GM23338 (cell line): ENCODE measurements around the gene TMEM175. TPM values are rescaled to one million over a fixed set of nuclear protein-coding genes. Genes with fewer than 3 reads are reported as not detected.

Experiments
- ATAC-seq: fragments of 200-7000 bp; cut with Tn5 transposase; 3 replicates; pipeline ENCODE4 v1.9.1; 2020
- DNase-seq: peaks from one replicate; pipeline ENCODE4 v3.0.0-alpha.2; 2015; ENCODE audit warnings: low spot score
- H2AFZ ChIP-seq: fragments of 200-600 bp; sonication (generic); 2 replicates; pipeline ENCODE4 v1.8.0; 2016; ENCODE audit warnings: antibody characterized with exemption, mild to moderate bottlenecking, moderate library complexity
- H3F3A ChIP-seq: fragments of 200-600 bp; sonication (generic); replicated peaks from 2 replicates; pipeline ENCODE4 v1.8.0; 2017; ENCODE audit warnings: antibody characterized with exemption, mixed run types, low read depth
- H3K27ac ChIP-seq: fragments of 200-600 bp; sonication (generic); 2 replicates; pipeline ENCODE4 v1.6.1; 2016; ENCODE audit warnings: low read depth
- H3K27me3 ChIP-seq: fragments of 200-600 bp; sonication (generic); 2 replicates; pipeline ENCODE4 v1.8.0; 2016; ENCODE audit warnings: mild to moderate bottlenecking, mixed run types, moderate library complexity; ENCODE audit not compliant: insufficient read depth
- H3K36me3 ChIP-seq: fragments of 200-600 bp; sonication (generic); 2 replicates; pipeline ENCODE4 v1.8.0; 2016; ENCODE audit warnings: mild to moderate bottlenecking; ENCODE audit not compliant: insufficient read depth
- H3K4me1 ChIP-seq: fragments of 200-600 bp; sonication (generic); 2 replicates; pipeline ENCODE4 v1.8.0; 2016; ENCODE audit warnings: mild to moderate bottlenecking, moderate library complexity; ENCODE audit not compliant: insufficient read depth
- H3K4me2 ChIP-seq: fragments of 200-600 bp; sonication (generic); 2 replicates; pipeline ENCODE4 v1.7.1; 2017; ENCODE audit warnings: mixed run types
- H3K4me3 ChIP-seq: fragments of 200-600 bp; sonication (generic); 2 replicates; pipeline ENCODE4 v1.6.1; 2016; ENCODE audit warnings: mixed run types
- H3K79me2 ChIP-seq: fragments of 200-600 bp; sonication (generic); replicated peaks from 2 replicates; pipeline ENCODE4 v1.8.0; 2017; ENCODE audit warnings: mild to moderate bottlenecking; ENCODE audit not compliant: insufficient read depth
- H3K9me2 ChIP-seq: fragments of 200-600 bp; sonication (generic); 2 replicates; pipeline ENCODE4 v1.8.0; 2017; ENCODE audit not compliant: insufficient read depth
- H4K20me1 ChIP-seq: fragments of 200-600 bp; sonication (generic); replicated peaks from 2 replicates; pipeline ENCODE4 v1.8.0; 2017; ENCODE audit warnings: mild to moderate bottlenecking; ENCODE audit not compliant: insufficient read depth
- H3K27ac Mint-ChIP-seq: 2 replicates; pipeline ENCODE4 v1.8.0; 2020; ENCODE audit warnings: inconsistent platforms, mild to moderate bottlenecking, moderate library complexity, mixed read lengths
- H3K27me3 Mint-ChIP-seq: 3 replicates; pipeline ENCODE4 v1.8.0; 2022; ENCODE audit warnings: low read depth, mild to moderate bottlenecking, moderate library complexity, mixed read lengths, inconsistent platforms; ENCODE audit not compliant: insufficient read depth, poor library complexity
- H3K36me3 Mint-ChIP-seq: 3 replicates; pipeline ENCODE4 v1.8.0; 2021; ENCODE audit warnings: low read depth, mild to moderate bottlenecking, inconsistent platforms, moderate library complexity, mixed read lengths
- H3K4me1 Mint-ChIP-seq: 3 replicates; pipeline ENCODE4 v1.8.0; 2020; ENCODE audit warnings: mild to moderate bottlenecking, inconsistent platforms, mixed read lengths
- H3K4me3 Mint-ChIP-seq: 3 replicates; pipeline ENCODE4 v1.8.0; 2021; ENCODE audit warnings: moderate library complexity, mild to moderate bottlenecking, inconsistent platforms, mixed read lengths
- H3K9me3 Mint-ChIP-seq: 3 replicates; pipeline ENCODE4 v1.8.0; 2020; ENCODE audit warnings: moderate library complexity, mild to moderate bottlenecking, inconsistent platforms, mixed read lengths
- CREB1 ChIP-seq: fragments of 250-450 bp; sonication (Bioruptor Pico); IDR thresholded peaks from 2 replicates; pipeline ENCODE4 v1.5.0; 2020; ENCODE audit warnings: low read depth, mild to moderate bottlenecking, moderate library complexity
- CTCF ChIP-seq, 2 experiments: fragments of 200-600 bp in 1 of 2; sonication (generic) in 1 of 2; conservative IDR thresholded peaks; 2 replicates each; pipeline versions ENCODE4 v1.5.1 to v1.6.1; 2016 to 2017; ENCODE audit warnings: antibody characterized with exemption in 2 of 2, low read depth in 2 of 2, mild to moderate bottlenecking in 2 of 2, moderate library complexity in 1 of 2
- EZH2 ChIP-seq: fragments of 200-600 bp; sonication (generic); IDR thresholded peaks from one replicate; pipeline ENCODE4 v1.8.0; 2017; ENCODE audit warnings: antibody characterized with exemption, mild to moderate bottlenecking, low read depth; ENCODE audit not compliant: unreplicated experiment
- EZH2phosphoT487 ChIP-seq: fragments of 200-600 bp; sonication (generic); IDR thresholded peaks from one replicate; pipeline ENCODE4 v1.8.1; 2018; ENCODE audit warnings: antibody characterized with exemption; ENCODE audit not compliant: unreplicated experiment
- JUNB ChIP-seq: IDR thresholded peaks from one replicate; pipeline ENCODE4 v1.6.1; 2016; ENCODE audit warnings: antibody characterized with exemption; ENCODE audit not compliant: unreplicated experiment
- NANOG ChIP-seq: IDR thresholded peaks from 2 replicates; pipeline ENCODE4 v1.6.1; 2016; ENCODE audit warnings: antibody characterized with exemption, borderline replicate concordance
- POLR2AphosphoS5 ChIP-seq: IDR thresholded peaks from 2 replicates; pipeline ENCODE4 v1.6.1; 2016; ENCODE audit warnings: antibody characterized with exemption, low read depth
- STAT1 ChIP-seq: IDR thresholded peaks from one replicate; pipeline ENCODE4 v1.6.1; 2016; ENCODE audit warnings: antibody characterized with exemption; ENCODE audit not compliant: unreplicated experiment
- ZNF114 ChIP-seq: fragments of 250-450 bp; sonication (Bioruptor Pico); IDR thresholded peaks from 2 replicates; pipeline ENCODE4 v1.5.0; 2020; ENCODE audit warnings: mild to moderate bottlenecking, moderate library complexity
- ZNF331 ChIP-seq: fragments of 250-450 bp; sonication (Bioruptor Pico); IDR thresholded peaks from 2 replicates; pipeline ENCODE4 v1.5.0; 2020; ENCODE audit warnings: low read depth, mild to moderate bottlenecking, moderate library complexity
- polyA plus RNA-seq: library from polyadenylated mRNA; unstranded; fragments of >200 nt; fragmentation: Nextera tagmentation; extraction: Ambion mirVana; gene quantifications from 2 replicates; pipeline ENCODE4 v1.2.1, GENCODE V29; 2016
- total RNA-seq: library from RNA; depleted of rRNA; stranded (reverse); fragments of >200 nt; shearing (Covaris generic); gene quantifications from 2 replicates; pipeline ENCODE4 v1.2.3, GENCODE V29; 2014
- TF ChIP-seq, protein P1 (sequence below): IDR thresholded peaks from one replicate; pipeline ENCODE4 v1.6.1; 2018; ENCODE audit warnings: antibody characterized with exemption; ENCODE audit not compliant: unreplicated experiment
- TF ChIP-seq, protein P2 (sequence below): IDR thresholded peaks from 2 replicates; pipeline ENCODE4 v1.6.1; 2016; ENCODE audit warnings: antibody characterized with exemption
- TF ChIP-seq, protein P3 (sequence below): fragments of 250-450 bp; sonication (Bioruptor Pico); IDR thresholded peaks from 2 replicates; pipeline ENCODE4 v1.5.0; 2020; ENCODE audit warnings: mild to moderate bottlenecking, moderate library complexity

Gene TMEM175
- total and polyA plus RNA-seq, 2 experiments from 2014 or later: 8.0 to 11.4 TPM

DNA sequence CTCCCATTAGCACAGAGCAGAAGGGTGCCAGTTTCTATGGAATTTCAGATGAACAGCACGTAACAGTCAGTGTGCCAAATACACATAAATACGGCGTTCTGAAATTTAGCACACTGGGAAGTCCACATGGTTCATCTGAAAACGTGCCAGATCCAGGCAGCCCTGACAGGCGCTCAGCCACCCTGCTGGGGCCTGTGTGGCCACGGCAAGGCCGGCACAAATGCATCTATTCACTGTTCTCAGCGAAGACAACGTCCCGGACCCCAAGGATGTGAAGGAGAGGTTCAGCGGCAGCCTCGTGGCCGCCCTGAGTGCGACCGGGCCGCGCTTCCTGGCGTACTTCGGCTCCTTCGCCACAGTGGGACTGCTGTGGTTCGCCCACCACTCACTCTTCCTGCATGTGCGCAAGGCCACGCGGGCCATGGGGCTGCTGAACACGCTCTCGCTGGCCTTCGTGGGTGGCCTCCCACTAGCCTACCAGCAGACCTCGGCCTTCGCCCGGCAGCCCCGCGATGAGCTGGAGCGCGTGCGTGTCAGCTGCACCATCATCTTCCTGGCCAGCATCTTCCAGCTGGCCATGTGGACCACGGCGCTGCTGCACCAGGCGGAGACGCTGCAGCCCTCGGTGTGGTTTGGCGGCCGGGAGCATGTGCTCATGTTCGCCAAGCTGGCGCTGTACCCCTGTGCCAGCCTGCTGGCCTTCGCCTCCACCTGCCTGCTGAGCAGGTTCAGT, 25.5 kb downstream of the TMEM175 start:
- H3K36me3 ChIP-seq: no peaks in the 10 kb centered on the region
- DNase-seq: no peak
- ATAC-seq: no peak
- no peak overlapping the region for H3K4me3 Mint-ChIP-seq
- H3F3A ChIP-seq: no peaks in the 10 kb centered on the region
- no peaks in the 10 kb centered on the region; the same call in 2 of the 3 replicates for H3K36me3 Mint-ChIP-seq
- no peak overlapping the region for H3K27ac ChIP-seq
- H3K27me3 Mint-ChIP-seq: peaks cover 1% of the 10 kb centered on the region
- no peaks in the 10 kb centered on the region for H3K27me3 ChIP-seq
- TF ChIP-seq CTCF (conservative IDR thresholded peaks at IDR 0.05; ENCODE audit: low read depth in 2 of 2) (no peak), POLR2AphosphoS5 (no peak), NANOG (no peak), CREB1 (CRISPR knock-in tag) (no peak), STAT1 (no peak), EZH2phosphoT487 (no peak), ZNF114 (CRISPR knock-in tag) (no peak), JUNB (no peak), EZH2 (no peak), ZNF331 (CRISPR knock-in tag) (no peak)
- TF ChIP-seq, protein P1, sequence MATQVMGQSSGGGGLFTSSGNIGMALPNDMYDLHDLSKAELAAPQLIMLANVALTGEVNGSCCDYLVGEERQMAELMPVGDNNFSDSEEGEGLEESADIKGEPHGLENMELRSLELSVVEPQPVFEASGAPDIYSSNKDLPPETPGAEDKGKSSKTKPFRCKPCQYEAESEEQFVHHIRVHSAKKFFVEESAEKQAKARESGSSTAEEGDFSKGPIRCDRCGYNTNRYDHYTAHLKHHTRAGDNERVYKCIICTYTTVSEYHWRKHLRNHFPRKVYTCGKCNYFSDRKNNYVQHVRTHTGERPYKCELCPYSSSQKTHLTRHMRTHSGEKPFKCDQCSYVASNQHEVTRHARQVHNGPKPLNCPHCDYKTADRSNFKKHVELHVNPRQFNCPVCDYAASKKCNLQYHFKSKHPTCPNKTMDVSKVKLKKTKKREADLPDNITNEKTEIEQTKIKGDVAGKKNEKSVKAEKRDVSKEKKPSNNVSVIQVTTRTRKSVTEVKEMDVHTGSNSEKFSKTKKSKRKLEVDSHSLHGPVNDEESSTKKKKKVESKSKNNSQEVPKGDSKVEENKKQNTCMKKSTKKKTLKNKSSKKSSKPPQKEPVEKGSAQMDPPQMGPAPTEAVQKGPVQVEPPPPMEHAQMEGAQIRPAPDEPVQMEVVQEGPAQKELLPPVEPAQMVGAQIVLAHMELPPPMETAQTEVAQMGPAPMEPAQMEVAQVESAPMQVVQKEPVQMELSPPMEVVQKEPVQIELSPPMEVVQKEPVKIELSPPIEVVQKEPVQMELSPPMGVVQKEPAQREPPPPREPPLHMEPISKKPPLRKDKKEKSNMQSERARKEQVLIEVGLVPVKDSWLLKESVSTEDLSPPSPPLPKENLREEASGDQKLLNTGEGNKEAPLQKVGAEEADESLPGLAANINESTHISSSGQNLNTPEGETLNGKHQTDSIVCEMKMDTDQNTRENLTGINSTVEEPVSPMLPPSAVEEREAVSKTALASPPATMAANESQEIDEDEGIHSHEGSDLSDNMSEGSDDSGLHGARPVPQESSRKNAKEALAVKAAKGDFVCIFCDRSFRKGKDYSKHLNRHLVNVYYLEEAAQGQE: no peak
- TF ChIP-seq, protein P2, sequence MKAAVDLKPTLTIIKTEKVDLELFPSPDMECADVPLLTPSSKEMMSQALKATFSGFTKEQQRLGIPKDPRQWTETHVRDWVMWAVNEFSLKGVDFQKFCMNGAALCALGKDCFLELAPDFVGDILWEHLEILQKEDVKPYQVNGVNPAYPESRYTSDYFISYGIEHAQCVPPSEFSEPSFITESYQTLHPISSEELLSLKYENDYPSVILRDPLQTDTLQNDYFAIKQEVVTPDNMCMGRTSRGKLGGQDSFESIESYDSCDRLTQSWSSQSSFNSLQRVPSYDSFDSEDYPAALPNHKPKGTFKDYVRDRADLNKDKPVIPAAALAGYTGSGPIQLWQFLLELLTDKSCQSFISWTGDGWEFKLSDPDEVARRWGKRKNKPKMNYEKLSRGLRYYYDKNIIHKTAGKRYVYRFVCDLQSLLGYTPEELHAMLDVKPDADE: no peak
- TF ChIP-seq, protein P3, sequence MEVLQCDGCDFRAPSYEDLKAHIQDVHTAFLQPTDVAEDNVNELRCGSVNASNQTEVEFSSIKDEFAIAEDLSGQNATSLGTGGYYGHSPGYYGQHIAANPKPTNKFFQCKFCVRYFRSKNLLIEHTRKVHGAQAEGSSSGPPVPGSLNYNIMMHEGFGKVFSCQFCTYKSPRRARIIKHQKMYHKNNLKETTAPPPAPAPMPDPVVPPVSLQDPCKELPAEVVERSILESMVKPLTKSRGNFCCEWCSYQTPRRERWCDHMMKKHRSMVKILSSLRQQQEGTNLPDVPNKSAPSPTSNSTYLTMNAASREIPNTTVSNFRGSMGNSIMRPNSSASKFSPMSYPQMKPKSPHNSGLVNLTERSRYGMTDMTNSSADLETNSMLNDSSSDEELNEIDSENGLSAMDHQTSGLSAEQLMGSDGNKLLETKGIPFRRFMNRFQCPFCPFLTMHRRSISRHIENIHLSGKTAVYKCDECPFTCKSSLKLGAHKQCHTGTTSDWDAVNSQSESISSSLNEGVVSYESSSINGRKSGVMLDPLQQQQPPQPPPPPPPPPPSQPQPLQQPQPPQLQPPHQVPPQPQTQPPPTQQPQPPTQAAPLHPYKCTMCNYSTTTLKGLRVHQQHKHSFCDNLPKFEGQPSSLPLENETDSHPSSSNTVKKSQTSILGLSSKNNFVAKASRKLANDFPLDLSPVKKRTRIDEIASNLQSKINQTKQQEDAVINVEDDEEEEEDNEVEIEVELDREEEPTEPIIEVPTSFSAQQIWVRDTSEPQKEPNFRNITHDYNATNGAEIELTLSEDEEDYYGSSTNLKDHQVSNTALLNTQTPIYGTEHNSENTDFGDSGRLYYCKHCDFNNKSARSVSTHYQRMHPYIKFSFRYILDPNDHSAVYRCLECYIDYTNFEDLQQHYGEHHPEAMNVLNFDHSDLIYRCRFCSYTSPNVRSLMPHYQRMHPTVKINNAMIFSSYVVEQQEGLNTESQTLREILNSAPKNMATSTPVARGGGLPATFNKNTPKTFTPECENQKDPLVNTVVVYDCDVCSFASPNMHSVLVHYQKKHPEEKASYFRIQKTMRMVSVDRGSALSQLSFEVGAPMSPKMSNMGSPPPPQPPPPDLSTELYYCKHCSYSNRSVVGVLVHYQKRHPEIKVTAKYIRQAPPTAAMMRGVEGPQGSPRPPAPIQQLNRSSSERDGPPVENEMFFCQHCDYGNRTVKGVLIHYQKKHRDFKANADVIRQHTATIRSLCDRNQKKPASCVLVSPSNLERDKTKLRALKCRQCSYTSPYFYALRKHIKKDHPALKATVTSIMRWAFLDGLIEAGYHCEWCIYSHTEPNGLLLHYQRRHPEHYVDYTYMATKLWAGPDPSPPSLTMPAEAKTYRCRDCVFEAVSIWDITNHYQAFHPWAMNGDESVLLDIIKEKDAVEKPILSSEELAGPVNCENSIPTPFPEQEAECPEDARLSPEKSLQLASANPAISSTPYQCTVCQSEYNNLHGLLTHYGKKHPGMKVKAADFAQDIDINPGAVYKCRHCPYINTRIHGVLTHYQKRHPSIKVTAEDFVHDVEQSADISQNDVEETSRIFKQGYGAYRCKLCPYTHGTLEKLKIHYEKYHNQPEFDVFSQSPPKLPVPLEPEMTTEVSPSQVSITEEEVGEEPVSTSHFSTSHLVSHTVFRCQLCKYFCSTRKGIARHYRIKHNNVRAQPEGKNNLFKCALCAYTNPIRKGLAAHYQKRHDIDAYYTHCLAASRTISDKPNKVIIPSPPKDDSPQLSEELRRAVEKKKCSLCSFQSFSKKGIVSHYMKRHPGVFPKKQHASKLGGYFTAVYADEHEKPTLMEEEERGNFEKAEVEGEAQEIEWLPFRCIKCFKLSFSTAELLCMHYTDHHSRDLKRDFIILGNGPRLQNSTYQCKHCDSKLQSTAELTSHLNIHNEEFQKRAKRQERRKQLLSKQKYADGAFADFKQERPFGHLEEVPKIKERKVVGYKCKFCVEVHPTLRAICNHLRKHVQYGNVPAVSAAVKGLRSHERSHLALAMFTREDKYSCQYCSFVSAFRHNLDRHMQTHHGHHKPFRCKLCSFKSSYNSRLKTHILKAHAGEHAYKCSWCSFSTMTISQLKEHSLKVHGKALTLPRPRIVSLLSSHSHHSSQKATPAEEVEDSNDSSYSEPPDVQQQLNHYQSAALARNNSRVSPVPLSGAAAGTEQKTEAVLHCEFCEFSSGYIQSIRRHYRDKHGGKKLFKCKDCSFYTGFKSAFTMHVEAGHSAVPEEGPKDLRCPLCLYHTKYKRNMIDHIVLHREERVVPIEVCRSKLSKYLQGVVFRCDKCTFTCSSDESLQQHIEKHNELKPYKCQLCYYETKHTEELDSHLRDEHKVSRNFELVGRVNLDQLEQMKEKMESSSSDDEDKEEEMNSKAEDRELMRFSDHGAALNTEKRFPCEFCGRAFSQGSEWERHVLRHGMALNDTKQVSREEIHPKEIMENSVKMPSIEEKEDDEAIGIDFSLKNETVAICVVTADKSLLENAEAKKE (CRISPR knock-in tag): no peak
- no peaks in the 10 kb centered on the region for H3K79me2 ChIP-seq
- H2AFZ ChIP-seq: no peak overlapping the region
- H3K9me2 ChIP-seq: no peaks in the 10 kb centered on the region
- no peaks in the 10 kb centered on the region for H3K9me3 Mint-ChIP-seq
- H3K4me1 Mint-ChIP-seq: no peaks in the 10 kb centered on the region
- no peak overlapping the region for H3K4me2 ChIP-seq
- H3K4me1 ChIP-seq: no peaks in the 10 kb centered on the region
- H3K4me3 ChIP-seq: no peak overlapping the region
- H3K27ac Mint-ChIP-seq: no peak overlapping the region
- no peaks in the 10 kb centered on the region; the same call in 1 of the 2 replicates for H4K20me1 ChIP-seq
